Kidney (tissue), 14 donors: ENCODE results near the gene LRRC25. TPM values are rescaled to one million over a fixed set of nuclear protein-coding genes. Genes with fewer than 3 reads are reported as not detected.

ENCODE experiments used
- DNase-seq, 5 donors: peaks; one replicate each; pipeline ENCODE4 v3.0.0-alpha.2; 2013 to 2020
- FAIRE-seq: peaks from 2 replicates; lab custom pipeline; 2012; peaks lifted over from hg19 to GRCh38; lab: Jason Lieb, UNC
- H3K27ac ChIP-seq, 2 donors: one replicate each; pipeline ENCODE4 v1.7.0; 2013; ENCODE audit warnings: low read depth in 2 of 2, low read length in 2 of 2, inconsistent platforms in 1 of 2
- H3K27me3 ChIP-seq: one replicate; pipeline ENCODE4 v1.7.1; 2013; ENCODE audit warnings: low read length, inconsistent platforms; ENCODE audit not compliant: control insufficient read depth, insufficient read depth
- H3K36me3 ChIP-seq, 3 donors: one replicate each; pipeline versions ENCODE4 v1.7.0 to v1.7.1; 2013; ENCODE audit warnings: low read length in 3 of 3, control low read depth in 1 of 3, inconsistent platforms in 1 of 3; ENCODE audit not compliant: insufficient read depth in 3 of 3, control insufficient read depth in 2 of 3
- H3K4me1 ChIP-seq, 3 donors: one replicate each; pipeline versions ENCODE4 v1.7.0 to v1.7.1; 2013; ENCODE audit warnings: low read length in 3 of 3, inconsistent platforms in 1 of 3, low read depth in 1 of 3; ENCODE audit not compliant: control insufficient read depth in 2 of 3, insufficient read depth in 2 of 3
- H3K4me3 ChIP-seq, 3 donors: one replicate each; pipeline versions ENCODE4 v1.7.0 to v1.8.1; 2013; ENCODE audit warnings: low read length in 3 of 3, control low read depth in 1 of 3, inconsistent platforms in 1 of 3
- H3K9ac ChIP-seq, 3 donors: one replicate each; pipeline versions ENCODE4 v1.7.0 to v1.7.1; 2013; ENCODE audit warnings: low read length in 3 of 3, control low read depth in 1 of 3, inconsistent platforms in 1 of 3
- H3K9me3 ChIP-seq, 3 donors: one replicate each; pipeline versions ENCODE4 v1.7.0 to v1.7.1; 2013; ENCODE audit warnings: low read length in 3 of 3, control low read depth in 1 of 3, inconsistent platforms in 1 of 3; ENCODE audit not compliant: control insufficient read depth in 2 of 3, insufficient read depth in 1 of 3
- intact Hi-C: fragments of 100-400 bp; cut with DNase I; formaldehyde crosslinking; loops from one replicate; pipeline ENCODE4 v1.11.1; 2022
- polyA plus RNA-seq: library from polyadenylated mRNA; stranded (reverse); fragments of 350-450 nt; fragmentation: Illumina TruSeq; extraction: RNeasy Lipid Tissue Mini Kit (QIAGEN cat#74804); gene quantifications from one replicate; pipeline ENCODE4 v1.2.3, GENCODE V29; 2014; ENCODE audit warnings: low read depth, low replicate concordance; ENCODE audit not compliant: insufficient read depth
- total RNA-seq: library from RNA; stranded (reverse); fragmentation: NEBNext Ultra II Directional; extraction: Animal tissue kit (Norgen Biotek cat#: 25700); gene quantifications from one replicate; pipeline ENCODE4 v1.2.1, GENCODE V29; 2021
- TF ChIP-seq, protein P1 (sequence below): IDR thresholded peaks from 3 replicates; pipeline ENCODE4 v1.5.1; 2012; ENCODE audit warnings: mild to moderate bottlenecking, moderate library complexity, borderline replicate concordance; ENCODE audit not compliant: insufficient read depth; ENCODE audit errors: extremely low read depth
- donor health status: control.
- donor health status: control.
- donor health status: control.
- donor health status: control.
- donor health status: control.
- donor health status: DM: yes; HTN: yes; CAD: no.
- donor health status: Normal renal cell carcinoma (clear cell type).

The LRRC25 gene
- total and polyA plus RNA-seq, 2 donors from 2014 or later = 2.7 to 13.1 TPM

DNA sequence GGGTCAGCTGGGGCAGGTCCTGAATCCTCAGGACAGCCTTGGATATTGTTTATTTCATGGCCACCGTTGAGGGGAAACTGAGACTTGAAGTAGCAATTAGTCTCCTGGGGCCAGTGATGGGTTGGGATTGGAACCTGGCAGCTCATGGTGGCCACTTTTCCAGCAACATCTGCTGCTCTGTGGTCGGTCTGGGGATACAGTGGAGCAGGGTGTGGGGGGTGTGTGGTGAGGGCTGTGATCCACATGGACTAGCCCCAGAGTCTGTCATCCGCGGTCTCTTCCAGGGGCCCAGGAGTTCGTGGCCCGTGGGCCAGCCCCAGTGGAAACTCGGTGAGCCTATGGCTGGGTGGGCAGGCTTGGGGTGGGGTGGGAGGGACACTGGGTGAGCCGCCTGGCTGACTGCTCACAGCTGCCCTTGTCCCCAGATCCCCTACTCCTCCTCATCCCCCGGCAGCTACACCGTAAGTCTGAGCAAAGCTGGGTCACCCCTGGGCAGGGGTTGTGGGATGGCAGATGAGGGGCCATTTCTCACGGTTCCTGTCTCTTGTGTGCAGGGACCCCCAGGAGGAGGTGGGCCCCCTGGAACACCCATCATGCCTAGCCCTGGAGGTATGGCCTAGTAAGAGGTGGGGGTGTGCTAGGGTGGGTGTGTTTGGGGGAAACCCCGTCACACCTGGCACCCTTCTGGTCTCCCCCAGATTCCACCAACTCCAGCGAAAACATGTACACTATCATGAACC, 35.0 kb upstream of the LRRC25 start:
- TF ChIP-seq, protein P1, sequence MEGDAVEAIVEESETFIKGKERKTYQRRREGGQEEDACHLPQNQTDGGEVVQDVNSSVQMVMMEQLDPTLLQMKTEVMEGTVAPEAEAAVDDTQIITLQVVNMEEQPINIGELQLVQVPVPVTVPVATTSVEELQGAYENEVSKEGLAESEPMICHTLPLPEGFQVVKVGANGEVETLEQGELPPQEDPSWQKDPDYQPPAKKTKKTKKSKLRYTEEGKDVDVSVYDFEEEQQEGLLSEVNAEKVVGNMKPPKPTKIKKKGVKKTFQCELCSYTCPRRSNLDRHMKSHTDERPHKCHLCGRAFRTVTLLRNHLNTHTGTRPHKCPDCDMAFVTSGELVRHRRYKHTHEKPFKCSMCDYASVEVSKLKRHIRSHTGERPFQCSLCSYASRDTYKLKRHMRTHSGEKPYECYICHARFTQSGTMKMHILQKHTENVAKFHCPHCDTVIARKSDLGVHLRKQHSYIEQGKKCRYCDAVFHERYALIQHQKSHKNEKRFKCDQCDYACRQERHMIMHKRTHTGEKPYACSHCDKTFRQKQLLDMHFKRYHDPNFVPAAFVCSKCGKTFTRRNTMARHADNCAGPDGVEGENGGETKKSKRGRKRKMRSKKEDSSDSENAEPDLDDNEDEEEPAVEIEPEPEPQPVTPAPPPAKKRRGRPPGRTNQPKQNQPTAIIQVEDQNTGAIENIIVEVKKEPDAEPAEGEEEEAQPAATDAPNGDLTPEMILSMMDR = no peak
- H3K9me3 ChIP-seq = no peaks in the 10 kb centered on the region
- peak overlapping the region in 1 of 3 donors; percentile 34 for H3K9ac ChIP-seq
- H3K4me1 ChIP-seq = peaks cover 0 to 4% (median 0%) of the 10 kb centered on the region in 3 donors
- no peak overlapping the region for H3K27ac ChIP-seq
- peak overlapping the region in 1 of 3 donors; percentile 37 for H3K4me3 ChIP-seq
- DNase-seq (no peak), FAIRE-seq (no peak)
- H3K36me3 ChIP-seq = no peaks in the 10 kb centered on the region
- intact Hi-C loops = no loop called here
- no peaks in the 10 kb centered on the region for H3K27me3 ChIP-seq

DNA sequence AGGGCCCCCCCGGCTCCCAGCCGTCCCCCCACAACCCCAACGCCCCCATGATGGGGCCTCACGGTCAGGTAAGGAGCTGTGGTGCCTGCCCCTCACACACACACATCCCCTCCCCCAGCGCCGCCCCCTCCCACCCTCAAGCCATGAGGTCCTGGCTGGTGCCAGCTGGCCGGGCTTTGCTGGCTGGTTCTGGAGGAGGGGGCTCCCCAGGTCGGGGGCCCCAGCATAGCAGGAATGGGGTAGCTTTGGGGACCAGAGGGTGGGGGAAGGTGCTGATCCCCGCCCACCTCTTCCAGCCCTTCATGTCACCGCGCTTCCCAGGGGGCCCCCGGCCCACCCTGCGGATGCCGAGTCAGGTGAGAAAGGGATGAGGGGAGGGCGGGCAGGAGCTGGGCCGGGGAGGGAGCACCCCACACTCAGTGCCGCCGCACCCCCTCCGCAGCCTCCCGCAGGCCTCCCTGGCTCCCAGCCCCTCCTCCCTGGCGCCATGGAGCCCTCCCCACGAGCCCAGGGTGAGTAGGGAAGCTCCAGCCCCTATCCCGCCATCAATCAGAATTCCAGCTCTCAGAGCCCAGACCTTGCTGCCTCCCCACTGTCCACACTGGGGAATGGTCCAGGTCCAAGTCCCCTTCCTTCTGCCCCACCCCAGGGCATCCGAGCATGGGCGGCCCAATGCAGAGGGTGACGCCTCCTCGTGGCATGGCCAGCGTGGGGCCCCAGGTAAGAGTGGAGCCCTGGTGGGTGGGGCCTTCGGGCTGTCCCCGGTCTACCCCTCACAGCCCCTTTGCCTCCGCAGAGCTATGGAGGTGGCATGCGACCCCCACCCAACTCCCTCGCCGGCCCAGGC, 34.2 kb upstream of the LRRC25 start:
- intact Hi-C loops = no loop called here
- no peaks in the 10 kb centered on the region for H3K36me3 ChIP-seq
- H3K27ac ChIP-seq = no peak overlapping the region
- H3K4me3 ChIP-seq = no peak overlapping the region
- TF ChIP-seq, protein P1 = no peak
- no peaks in the 10 kb centered on the region for H3K27me3 ChIP-seq
- no peak overlapping the region for H3K9ac ChIP-seq
- no peaks in the 10 kb centered on the region for H3K9me3 ChIP-seq
- DNase-seq = peak in 1 of 5 donors; percentile 80
- peaks cover 0 to 6% (median 0%) of the 10 kb centered on the region in 3 donors for H3K4me1 ChIP-seq
- FAIRE-seq = no peak

DNA sequence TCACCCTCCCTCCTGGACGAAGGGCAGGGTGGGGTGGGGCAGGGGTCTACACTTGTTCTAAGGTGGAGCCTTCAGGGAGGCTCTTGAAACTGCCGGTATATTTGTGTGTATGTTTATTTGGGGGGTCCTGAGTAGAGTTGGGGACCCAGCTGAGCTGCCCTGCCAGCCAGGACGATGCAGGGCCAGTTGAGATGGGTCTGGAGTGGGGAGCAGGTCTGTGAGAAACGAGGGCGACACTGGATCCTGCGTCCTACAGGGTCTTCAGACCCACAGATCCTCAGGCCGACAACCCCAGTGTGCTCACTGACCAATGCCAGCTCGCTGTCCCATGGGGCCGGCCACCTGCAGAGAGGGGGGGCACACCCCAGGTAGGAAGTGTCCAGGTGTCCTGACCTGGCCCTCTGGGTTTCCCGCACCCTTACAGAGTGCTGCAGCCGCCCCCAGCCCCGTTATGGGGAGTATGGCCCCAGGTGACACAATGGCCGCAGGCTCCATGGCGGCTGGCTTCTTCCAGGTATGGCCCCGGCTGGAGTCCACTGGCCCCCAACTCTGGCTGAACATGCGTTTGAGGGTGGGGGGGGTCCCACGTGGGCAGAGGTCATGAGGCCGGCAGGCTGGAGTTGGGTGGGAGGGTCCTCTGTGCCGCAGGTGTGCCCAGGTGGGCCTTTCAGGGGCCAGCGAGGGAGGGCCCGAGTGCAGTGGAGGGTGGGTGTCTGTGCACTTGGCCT, 33.2 kb upstream of the LRRC25 start:
- TF ChIP-seq, protein P1 = no peak
- no peak for FAIRE-seq
- intact Hi-C loops = no loop called here
- DNase-seq = peak in 1 of 5 donors; percentile 79
- H3K36me3 ChIP-seq = no peaks in the 10 kb centered on the region
- H3K4me3 ChIP-seq = no peak overlapping the region
- peaks cover 0 to 9% (median 0%) of the 10 kb centered on the region in 3 donors for H3K4me1 ChIP-seq
- no peaks in the 10 kb centered on the region for H3K27me3 ChIP-seq
- no peaks in the 10 kb centered on the region for H3K9me3 ChIP-seq
- H3K27ac ChIP-seq = no peak overlapping the region
- H3K9ac ChIP-seq = no peak overlapping the region
